ENCODE results near the gene CDKN1C. TPM values are rescaled to one million over a fixed set of nuclear protein-coding genes. Genes with fewer than 3 reads are reported as not detected.

Gene CDKN1C
- polyA plus RNA-seq, 1 of the 3 experiments (the other 2 are of a cell fraction) = 1.6 TPM

DNA sequence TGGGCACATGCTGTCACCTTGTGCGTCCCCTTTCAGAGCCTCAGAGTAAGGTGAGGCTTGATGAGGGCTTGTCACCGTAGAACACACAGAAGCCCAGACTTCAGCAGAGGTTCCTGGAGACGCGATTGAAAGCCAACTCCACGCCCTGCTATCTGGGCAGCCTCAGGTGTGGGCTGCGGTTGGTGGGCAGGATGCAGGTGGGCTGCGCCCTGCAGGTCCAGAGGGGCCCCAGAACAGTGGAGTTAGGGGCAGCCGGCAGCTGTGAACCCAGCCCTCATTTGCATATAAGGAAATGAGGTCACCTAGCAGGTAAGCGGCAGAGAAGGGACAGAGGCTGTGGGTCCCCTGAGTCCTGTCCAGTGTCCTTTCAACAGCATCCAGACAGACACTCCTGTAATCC lies 28.2 kb upstream of the CDKN1C start:
- Histone ChIP-seq H3K9me2 (no peaks in the 10 kb centered on the region), H3K9ac (no peak overlapping the region), H3K36me3 (replicated peaks in 1 of 2; ENCODE audit: control insufficient read depth in 1 of 2, insufficient read depth in 2 of 2, low read length in 1 of 2) (no peaks in the 10 kb centered on the region), H2AFZ (ENCODE audit: low read depth) (no peak overlapping the region), H4K20me1 (ENCODE audit: insufficient read depth) (no peaks in the 10 kb centered on the region), H3K79me2 (ENCODE audit: insufficient read depth) (no peaks in the 10 kb centered on the region), H3K9me3 (no peaks in the 10 kb centered on the region), H3K4me1 (ENCODE audit: control insufficient read depth in 1 of 2, insufficient read depth in 2 of 2, low read depth in 1 of 2, low read length in 1 of 2) (peaks cover 17 to 25% of the 10 kb centered on the region in 2 experiments; a peak in 3 of 4 replicates), H3K27ac (ENCODE audit: low read depth in 2 of 2, low read length in 1 of 2) (peak overlapping the region in 1 of 2 experiments; percentile 55; a peak in 1 of 4 replicates), H3K4me3 (ENCODE audit: low read depth in 2 of 2, low read length in 1 of 2) (no peak overlapping the region), H3K4me2 (no peak overlapping the region), H3F3A (replicated peaks; ENCODE audit: insufficient read depth) (no peaks in the 10 kb centered on the region), H3K27me3 (ENCODE audit: insufficient read depth) (no peaks in the 10 kb centered on the region)
- POLR2A ChIA-PET = interaction anchor here (0.6 kb wide), 1 partner anchor 135 kb away, joined by 4 read pairs; no protein-coding TSS in a partner anchor
- 87% methylated on average over 7 of the region's 9 CpGs for WGBS (ENCODE audit: low lambda C conversion rate)
- CTCF ChIA-PET = interaction anchor here (0.7 to 5.2 kb wide), 4 partner anchors 16 to 381 kb away, joined by 3 to 27 read pairs (median 4); partner anchors contain the start of gene PHLDA2
- TF ChIP-seq, protein P1, sequence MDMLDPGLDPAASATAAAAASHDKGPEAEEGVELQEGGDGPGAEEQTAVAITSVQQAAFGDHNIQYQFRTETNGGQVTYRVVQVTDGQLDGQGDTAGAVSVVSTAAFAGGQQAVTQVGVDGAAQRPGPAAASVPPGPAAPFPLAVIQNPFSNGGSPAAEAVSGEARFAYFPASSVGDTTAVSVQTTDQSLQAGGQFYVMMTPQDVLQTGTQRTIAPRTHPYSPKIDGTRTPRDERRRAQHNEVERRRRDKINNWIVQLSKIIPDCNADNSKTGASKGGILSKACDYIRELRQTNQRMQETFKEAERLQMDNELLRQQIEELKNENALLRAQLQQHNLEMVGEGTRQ (IDR thresholded peaks at IDR 0.05; ENCODE audit: borderline replicate concordance, low read depth, low read length) = no peak
- TF ChIP-seq FOXM1 (IDR thresholded peaks at IDR 0.05; ENCODE audit: low read depth) (no peak), GATA2 (CRISPR knock-in tag; IDR thresholded peaks at IDR 0.05) (no peak), GABPA (IDR thresholded peaks at IDR 0.05; ENCODE audit: low read depth) (no peak), FOXJ3 (CRISPR knock-in tag; IDR thresholded peaks at IDR 0.05) (no peak)
- no peak for DNase-seq

DNA sequence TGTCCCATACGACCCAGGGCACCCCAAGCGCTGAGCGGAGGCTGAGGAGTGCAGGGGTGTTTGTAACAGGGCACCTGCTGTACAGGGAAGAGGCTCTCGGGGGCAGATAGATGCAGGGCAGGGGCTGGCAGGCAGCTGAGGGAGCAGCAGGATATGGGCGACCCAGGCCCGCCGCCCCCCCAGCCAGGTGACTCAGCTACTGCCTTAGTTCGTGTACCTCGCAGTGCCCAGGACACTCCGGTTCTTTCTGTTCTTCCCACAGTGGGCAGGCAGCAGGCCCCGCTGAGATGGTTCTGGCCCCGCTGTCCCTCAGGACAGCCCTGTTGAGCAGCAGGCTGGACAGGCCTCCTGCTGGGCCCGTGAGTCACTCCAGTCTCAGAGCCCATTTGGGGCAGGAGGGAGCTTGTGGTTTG lies 27.4 kb upstream of the CDKN1C start:
- Histone ChIP-seq H3K36me3 (replicated peaks in 1 of 2; ENCODE audit: control insufficient read depth in 1 of 2, insufficient read depth in 2 of 2, low read length in 1 of 2) (no peaks in the 10 kb centered on the region), H3K9me2 (no peaks in the 10 kb centered on the region), H3K4me3 (ENCODE audit: low read depth in 2 of 2, low read length in 1 of 2) (no peak overlapping the region), H3K27me3 (ENCODE audit: insufficient read depth) (no peaks in the 10 kb centered on the region), H3K9me3 (no peaks in the 10 kb centered on the region), H3K27ac (ENCODE audit: low read depth in 2 of 2, low read length in 1 of 2) (peak overlapping the region in 1 of 2 experiments; percentile 55; a peak in 2 of 4 replicates), H4K20me1 (ENCODE audit: insufficient read depth) (no peaks in the 10 kb centered on the region), H3K79me2 (ENCODE audit: insufficient read depth) (no peaks in the 10 kb centered on the region), H3K9ac (peak overlapping the region; percentile 21; the same call in 1 of the 2 replicates), H3K4me2 (peak overlapping the region; percentile 76), H3F3A (replicated peaks; ENCODE audit: insufficient read depth) (no peaks in the 10 kb centered on the region), H3K4me1 (ENCODE audit: control insufficient read depth in 1 of 2, insufficient read depth in 2 of 2, low read depth in 1 of 2, low read length in 1 of 2) (peaks cover 17 to 25% of the 10 kb centered on the region in 2 experiments; a peak in 3 of 4 replicates), H2AFZ (ENCODE audit: low read depth) (no peak overlapping the region)
- CTCF ChIA-PET = interaction anchor here (0.6 to 2.2 kb wide), 6 partner anchors 10 to 380 kb away, joined by 3 to 10 read pairs (median 3); no protein-coding TSS in a partner anchor
- 73% methylated on average over 8 of the region's 13 CpGs for WGBS (ENCODE audit: low lambda C conversion rate)
- POLR2A ChIA-PET = no interaction called here
- TF ChIP-seq NRF1 (IDR thresholded peaks at IDR 0.05; ENCODE audit: low read depth, low read length) = no peak
- TF ChIP-seq YY1 (IDR thresholded peaks at IDR 0.05; ENCODE audit: low read depth) = no peak
- TF ChIP-seq, protein P2, sequence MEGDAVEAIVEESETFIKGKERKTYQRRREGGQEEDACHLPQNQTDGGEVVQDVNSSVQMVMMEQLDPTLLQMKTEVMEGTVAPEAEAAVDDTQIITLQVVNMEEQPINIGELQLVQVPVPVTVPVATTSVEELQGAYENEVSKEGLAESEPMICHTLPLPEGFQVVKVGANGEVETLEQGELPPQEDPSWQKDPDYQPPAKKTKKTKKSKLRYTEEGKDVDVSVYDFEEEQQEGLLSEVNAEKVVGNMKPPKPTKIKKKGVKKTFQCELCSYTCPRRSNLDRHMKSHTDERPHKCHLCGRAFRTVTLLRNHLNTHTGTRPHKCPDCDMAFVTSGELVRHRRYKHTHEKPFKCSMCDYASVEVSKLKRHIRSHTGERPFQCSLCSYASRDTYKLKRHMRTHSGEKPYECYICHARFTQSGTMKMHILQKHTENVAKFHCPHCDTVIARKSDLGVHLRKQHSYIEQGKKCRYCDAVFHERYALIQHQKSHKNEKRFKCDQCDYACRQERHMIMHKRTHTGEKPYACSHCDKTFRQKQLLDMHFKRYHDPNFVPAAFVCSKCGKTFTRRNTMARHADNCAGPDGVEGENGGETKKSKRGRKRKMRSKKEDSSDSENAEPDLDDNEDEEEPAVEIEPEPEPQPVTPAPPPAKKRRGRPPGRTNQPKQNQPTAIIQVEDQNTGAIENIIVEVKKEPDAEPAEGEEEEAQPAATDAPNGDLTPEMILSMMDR (IDR thresholded peaks at IDR 0.05) = no peak
- no peak for TF ChIP-seq RAD21 (IDR thresholded peaks at IDR 0.05; ENCODE audit: low read length)
- no peak for TF ChIP-seq SMC3 (IDR thresholded peaks at IDR 0.05; ENCODE audit: low read depth, low read length)
- TF ChIP-seq, protein P3, sequence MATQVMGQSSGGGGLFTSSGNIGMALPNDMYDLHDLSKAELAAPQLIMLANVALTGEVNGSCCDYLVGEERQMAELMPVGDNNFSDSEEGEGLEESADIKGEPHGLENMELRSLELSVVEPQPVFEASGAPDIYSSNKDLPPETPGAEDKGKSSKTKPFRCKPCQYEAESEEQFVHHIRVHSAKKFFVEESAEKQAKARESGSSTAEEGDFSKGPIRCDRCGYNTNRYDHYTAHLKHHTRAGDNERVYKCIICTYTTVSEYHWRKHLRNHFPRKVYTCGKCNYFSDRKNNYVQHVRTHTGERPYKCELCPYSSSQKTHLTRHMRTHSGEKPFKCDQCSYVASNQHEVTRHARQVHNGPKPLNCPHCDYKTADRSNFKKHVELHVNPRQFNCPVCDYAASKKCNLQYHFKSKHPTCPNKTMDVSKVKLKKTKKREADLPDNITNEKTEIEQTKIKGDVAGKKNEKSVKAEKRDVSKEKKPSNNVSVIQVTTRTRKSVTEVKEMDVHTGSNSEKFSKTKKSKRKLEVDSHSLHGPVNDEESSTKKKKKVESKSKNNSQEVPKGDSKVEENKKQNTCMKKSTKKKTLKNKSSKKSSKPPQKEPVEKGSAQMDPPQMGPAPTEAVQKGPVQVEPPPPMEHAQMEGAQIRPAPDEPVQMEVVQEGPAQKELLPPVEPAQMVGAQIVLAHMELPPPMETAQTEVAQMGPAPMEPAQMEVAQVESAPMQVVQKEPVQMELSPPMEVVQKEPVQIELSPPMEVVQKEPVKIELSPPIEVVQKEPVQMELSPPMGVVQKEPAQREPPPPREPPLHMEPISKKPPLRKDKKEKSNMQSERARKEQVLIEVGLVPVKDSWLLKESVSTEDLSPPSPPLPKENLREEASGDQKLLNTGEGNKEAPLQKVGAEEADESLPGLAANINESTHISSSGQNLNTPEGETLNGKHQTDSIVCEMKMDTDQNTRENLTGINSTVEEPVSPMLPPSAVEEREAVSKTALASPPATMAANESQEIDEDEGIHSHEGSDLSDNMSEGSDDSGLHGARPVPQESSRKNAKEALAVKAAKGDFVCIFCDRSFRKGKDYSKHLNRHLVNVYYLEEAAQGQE (IDR thresholded peaks at IDR 0.05; ENCODE audit: low read depth, low read length) = no peak
- DNase-seq = peak; percentile 45

All from SK-N-SH (cell line).